GM13976 (cell line): ENCODE data around the gene SLC35B4.

Experiments used
- DNase-seq: peaks from one replicate; pipeline ENCODE4 v3.0.0; 2012; ENCODE audit warnings: low spot score
- in situ Hi-C: fragments of 300-500 bp; cut with MboI; formaldehyde crosslinking; loops from one replicate; pipeline ENCODE4 v1.12.0; 2022; ENCODE audit warnings: low sequenced_read_pairs, mixed read lengths, inconsistent platforms; ENCODE audit not compliant: unreplicated experiment
- TF ChIP-seq, protein P1 (sequence below): IDR thresholded peaks from 2 replicates; pipeline ENCODE4 v1.5.1; 2012; ENCODE audit warnings: borderline replicate concordance, mild to moderate bottlenecking; ENCODE audit not compliant: insufficient read depth; ENCODE audit errors: extremely low read depth, missing control alignments, control extremely low read depth

The SLC35B4 gene

DNA sequence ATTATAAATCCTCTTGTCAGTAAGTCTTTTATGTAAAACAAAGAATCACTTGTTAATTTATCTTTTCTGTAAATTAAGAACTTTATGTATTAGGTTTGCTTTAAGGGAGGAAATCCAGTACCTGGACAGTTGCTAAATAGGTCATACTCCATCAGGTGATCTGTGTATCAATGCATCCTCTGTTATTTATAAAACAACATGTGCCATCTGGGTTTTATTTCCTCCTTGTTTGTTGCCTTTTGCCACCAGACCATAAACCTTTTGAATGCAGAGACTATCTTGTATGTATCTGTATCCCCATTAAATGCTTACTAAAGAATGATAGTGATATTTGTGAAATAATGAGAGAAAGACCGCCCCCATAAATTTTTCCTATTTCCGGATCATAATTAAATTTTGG lies 70.0 kb downstream of the SLC35B4 start:
- TF ChIP-seq, protein P1, sequence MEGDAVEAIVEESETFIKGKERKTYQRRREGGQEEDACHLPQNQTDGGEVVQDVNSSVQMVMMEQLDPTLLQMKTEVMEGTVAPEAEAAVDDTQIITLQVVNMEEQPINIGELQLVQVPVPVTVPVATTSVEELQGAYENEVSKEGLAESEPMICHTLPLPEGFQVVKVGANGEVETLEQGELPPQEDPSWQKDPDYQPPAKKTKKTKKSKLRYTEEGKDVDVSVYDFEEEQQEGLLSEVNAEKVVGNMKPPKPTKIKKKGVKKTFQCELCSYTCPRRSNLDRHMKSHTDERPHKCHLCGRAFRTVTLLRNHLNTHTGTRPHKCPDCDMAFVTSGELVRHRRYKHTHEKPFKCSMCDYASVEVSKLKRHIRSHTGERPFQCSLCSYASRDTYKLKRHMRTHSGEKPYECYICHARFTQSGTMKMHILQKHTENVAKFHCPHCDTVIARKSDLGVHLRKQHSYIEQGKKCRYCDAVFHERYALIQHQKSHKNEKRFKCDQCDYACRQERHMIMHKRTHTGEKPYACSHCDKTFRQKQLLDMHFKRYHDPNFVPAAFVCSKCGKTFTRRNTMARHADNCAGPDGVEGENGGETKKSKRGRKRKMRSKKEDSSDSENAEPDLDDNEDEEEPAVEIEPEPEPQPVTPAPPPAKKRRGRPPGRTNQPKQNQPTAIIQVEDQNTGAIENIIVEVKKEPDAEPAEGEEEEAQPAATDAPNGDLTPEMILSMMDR, result no peak
- no peak for DNase-seq
- in situ Hi-C loops, result no loop called here

DNA sequence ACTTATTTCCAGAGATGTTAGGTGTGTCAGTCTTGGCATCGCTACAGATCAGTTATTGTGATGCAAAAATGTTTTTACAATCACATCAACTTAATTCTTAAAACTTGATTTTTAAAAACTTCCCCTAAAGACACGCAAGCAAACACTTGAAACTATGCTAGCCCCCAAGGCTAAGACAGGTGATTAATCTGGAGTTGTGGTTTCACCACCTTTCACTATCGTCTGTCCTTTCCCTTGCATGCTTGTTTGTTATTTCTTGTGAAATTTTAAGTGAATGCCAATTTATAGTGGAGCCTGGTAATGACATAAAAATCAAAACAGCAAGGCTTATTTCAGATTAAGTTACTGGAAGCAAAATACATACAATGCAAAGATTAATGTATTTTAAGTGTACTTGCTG lies 70.4 kb downstream of the SLC35B4 start:
- in situ Hi-C loops, result no loop called here
- no peak for DNase-seq

GRCh38 chr7:134245253-134245652 lies 71.5 kb downstream of the SLC35B4 start:
- TF ChIP-seq, protein P1, result no peak
- in situ Hi-C loops, result no loop called here
- no peak for DNase-seq

More for the DNA sequence above, 70.4 kb downstream of the SLC35B4 start:
- TF ChIP-seq, protein P1, result no peak
